Measurements from ENCODE around the gene NPAS3.

The NPAS3 gene

DNA sequence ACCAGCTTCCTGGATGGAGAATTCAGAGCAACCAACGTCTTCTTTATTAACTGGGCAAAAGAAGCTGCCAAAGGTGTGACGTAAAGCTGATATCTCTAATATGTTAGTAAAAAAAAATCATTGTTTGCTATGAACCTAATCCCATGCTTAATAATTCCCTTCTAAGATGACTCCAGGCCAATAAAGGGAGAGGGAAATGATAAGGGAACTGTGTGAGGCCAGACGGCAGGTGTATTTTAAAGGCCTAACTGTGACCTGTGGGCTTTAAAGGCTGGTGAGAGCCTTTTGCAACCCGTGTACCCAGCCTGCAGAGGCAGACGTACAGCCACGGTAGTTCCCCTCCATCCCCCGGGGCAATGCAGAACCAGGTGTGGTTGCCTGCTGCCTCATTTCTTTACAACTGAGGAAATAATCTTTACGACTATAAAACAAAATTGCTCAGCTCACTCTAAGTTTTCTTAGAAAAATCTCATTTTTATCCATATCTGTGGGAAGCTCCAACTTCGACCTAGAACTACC lies 641.6 kb downstream of the NPAS3 start:
- DNase-seq (ENCODE audit: low read depth in 2 of 2) = no peak

DNA sequence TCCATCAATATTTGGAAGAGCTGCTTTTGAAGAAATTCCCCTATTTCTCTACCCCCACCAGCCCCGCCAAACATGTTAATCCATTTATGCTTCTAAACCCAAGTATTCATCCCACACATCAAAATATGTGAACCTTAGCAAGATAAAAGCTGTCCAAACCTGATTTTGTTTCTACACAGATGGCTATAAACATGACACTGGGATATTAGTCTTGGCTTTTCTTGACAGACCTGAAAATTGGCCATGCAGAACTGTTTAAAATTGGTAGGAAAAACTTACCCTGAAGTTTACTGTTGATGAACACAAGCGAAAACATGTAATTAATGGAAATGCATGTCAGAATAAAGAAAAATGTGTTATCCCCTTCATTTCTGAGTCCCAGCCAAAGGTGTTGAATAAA lies 642.2 kb downstream of the NPAS3 start:
- DNase-seq (ENCODE audit: low read depth in 2 of 2) = no peak

DNA sequence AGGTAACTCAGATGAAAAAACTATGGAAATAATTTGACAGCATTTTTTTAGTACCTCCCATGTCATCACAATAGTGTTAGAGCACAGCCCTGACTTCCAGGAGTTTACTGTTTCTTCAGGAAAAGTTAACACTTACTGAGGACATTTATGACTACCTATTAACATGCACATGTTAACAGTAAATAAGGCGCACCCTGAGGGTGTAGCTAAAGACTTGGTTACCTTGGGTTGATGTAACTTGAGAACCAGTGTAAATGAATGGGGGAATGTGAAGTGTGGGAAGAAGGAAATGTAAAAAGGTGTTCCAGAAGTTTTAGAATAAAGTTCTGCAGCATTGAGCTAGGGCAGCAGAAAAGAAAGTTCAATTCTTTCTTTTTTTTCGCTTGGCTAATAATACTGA lies 646.0 kb downstream of the NPAS3 start:
- no peak for DNase-seq (ENCODE audit: low read depth in 2 of 2)

DNA sequence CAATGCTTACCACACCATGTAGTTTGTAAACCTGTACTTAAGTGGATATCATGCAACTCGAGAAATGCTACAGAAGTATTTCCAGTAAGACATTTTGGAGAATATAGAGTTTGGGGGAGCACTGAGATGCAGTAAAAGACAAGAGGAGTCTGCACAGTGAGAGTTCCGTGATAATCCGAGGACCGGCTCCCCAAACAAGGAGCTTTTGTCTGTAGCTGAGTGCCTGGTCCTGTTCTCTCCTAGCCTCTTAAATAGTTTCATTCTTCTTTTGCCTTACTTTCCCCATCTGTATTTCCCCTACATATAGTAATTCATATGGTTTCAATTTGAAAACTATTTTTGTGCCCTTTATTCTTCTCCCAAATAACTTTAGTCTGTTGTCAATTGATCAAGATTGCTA lies 648.1 kb downstream of the NPAS3 start:
- DNase-seq (ENCODE audit: low read depth in 2 of 2) = no peak

DNA sequence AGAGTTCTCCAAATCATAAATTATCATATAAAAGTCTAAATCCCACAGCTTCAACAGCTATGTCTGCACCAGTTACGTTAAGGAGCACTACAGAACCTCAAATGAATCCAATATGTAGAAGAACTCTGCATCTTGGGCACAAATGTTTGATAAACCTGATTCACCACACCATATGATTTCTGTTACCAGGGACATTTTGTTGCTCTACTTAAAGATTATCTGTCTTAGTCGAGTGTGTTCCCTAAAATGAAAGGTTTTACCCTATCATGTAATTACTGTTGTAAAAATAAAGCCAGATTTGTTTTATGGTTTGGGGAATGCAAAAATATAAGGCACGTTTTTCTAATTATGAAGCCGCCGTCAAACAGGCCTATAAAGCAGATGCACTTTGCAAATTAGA lies 649.1 kb downstream of the NPAS3 start:
- no peak for DNase-seq (ENCODE audit: low read depth in 2 of 2)

DNA sequence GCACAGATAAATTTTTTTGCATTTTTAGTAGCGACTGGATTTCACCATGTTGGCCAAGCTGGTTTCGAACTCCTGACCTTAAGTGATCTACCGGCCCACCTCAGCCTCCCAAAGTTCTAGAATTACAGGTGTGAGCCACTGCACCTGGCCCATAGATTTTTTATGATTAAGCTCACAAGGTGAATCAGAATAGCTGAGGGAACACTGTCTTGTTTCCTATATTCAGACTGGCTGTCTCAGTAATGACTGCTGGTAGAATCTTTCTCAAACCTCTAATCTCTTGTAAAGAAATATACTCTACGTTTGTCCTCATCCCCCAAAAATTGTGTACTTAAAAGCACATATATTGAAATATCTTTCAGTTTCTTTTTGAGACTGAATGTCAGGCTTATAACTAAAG lies 650.1 kb downstream of the NPAS3 start:
- no peak for DNase-seq (ENCODE audit: low read depth in 2 of 2)

DNA sequence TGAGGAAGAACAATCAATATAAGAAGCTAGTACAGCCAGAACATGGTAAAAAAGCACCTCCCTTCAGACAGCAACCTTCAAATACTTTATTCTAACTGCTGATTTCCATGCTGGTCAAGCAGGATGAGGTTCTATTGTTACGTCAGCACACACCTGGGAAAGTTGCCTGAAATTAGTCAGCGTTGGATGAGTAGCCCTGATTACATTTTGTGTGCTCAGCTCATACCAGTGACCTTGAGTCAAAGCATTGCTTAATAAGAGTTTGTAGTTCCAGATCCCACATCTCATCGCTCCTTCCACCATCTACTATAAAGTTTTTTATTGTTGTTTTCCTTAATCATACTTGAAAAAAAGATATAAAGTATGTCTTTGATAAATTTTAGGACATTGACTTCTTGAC lies 650.7 kb downstream of the NPAS3 start:
- no peak for DNase-seq (ENCODE audit: low read depth in 2 of 2)

DNA sequence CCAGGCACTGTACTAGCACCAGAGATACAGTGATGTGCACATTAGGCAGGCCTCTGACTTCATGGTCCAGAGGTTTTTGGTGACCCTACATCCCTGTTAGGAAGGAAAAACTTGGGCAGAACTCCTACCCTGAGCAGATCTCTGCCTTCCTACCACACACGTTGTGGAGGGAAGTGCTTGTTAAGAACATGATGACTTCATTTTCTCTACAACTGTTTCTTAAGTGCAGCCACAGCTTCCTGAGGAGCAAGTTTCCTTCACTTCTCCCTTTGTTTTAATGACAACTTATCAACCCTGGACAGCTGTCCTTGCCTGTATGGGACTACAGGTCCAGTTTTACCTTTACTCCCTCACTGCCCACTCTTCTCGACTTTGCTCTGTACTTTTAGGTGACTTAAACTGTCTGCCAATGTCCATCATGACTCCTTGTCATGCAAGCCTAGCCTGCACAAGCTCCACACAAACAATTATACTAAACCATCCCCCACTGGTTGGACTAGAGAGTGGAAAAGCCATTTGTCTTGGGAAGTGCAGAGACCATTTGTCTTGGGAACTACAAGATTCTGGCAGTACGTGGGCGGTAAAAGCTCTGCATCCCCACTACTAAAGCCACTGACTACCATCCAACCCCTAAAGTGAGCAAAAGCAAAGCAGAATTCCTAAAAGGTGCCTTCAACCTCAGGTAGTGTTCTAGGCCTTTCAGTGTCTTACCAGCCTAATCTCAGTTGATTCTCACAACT lies 652.4 kb downstream of the NPAS3 start:
- DNase-seq (ENCODE audit: low read depth in 2 of 2) = no peak

DNA sequence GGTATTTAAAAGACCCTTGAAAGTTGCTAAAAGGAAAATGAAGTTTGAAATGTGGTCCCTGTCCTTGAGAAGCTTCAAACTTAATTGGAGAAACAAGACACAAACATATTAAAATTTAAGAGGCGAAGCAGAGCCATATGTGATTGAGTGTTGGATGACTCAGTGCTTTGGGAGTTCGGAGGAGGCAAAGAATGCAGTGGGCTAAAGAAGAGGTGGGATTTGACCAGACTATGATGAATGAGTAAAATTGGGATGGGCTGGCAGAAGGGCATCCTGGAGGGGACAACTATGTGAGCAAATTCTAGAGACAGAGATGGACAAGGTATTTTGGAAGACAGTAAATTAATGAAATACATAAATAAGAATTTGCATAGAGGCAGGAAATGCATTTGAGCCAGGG lies 653.6 kb downstream of the NPAS3 start:
- DNase-seq (ENCODE audit: low read depth in 2 of 2) = no peak

DNA sequence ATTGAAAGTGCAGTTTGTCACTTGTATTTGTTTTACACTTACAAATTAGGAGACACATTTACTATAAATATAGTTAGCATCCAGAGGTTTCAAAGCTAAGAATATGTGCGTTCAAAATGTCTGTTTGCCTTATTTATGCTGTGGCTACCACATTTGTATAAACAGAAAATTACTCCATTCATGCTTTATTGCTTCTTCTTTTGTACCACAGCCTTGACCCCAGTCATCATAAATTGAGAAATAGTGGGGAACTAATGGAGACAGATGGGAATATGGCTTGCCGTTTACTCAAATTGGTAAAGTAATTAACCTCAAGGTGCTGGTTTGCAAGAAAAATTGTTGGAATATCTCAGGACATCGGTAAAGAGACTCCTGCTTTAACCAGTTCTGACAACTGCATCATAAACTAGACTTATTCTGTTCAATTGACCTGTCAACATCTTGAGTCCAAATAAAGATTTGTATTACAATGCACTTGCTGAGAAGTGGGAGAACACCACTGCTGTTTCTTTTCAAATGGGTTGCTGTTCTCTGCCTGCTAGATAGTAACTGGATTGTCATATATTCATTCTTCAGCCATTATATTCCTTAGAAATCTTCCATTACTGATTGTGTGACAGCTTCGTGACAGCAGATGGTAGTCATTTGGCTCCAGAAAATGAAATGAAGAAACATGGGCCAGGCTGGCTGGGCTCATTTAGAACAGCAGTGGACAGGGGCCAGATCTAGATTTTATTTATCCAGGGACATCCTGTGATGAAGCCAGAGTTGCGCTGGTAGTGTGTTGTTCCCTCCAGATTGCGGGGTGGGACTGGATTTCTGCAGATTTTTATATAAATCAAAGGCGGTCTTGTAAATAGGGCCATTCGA lies 657.8 kb downstream of the NPAS3 start:
- DNase-seq (ENCODE audit: low read depth in 2 of 2) = no peak

DNA sequence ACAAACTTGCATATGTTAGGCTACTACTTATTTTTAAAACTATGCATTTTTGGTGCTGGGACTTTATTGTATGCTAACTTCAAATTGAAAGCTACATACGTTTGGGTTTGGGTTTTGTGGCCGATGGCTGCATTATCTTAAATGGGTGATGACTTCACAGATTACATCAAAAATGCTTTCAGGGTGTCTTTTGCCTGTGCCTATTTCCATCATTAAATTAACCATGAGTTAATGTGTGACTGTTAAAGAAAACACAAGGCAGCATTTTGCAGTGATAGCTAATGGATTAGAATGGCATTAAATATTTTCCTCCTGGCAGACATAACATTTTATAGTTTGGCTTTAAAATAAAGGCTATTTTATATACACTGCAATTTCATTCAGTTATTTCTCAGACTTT lies 659.9 kb downstream of the NPAS3 start:
- DNase-seq (ENCODE audit: low read depth in 2 of 2) = no peak

DNA sequence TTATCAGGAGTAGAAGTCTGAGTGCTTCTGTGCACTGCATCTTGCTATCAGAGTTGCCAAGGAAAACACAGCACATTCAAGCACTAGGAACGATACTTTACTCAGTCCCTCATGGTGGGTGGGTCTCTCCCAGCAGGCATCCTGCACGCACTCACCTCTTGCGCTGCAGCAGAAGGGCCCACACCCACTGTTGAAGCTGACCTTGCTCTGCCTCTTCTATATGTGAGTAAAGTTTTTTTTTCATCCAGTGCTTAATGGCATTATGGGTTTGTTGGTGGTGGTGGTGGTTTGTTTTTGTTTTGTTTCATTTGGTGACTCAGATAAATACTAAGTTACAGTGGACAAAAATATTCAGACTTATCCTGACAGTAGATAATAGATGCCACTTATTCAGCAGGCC lies 663.7 kb downstream of the NPAS3 start:
- no peak for DNase-seq (ENCODE audit: low read depth in 2 of 2)

DNA sequence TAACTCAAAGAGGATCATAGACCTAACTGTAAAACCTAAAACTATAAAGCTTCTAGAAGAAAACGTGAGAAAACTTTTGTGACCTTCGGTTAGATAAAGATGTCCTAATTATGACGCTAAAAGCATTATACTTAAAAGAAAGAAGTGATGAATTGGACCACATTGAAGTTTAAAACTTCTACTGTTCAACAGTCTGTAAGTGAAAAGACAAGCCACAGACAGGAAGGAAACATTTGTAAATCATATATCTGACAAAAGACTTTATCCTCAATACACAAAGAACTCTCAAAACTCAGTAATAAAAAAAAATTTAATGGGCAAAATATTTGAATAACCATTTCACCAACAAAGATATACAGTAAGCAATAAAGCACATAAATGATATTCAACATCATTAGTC lies 667.9 kb downstream of the NPAS3 start:
- DNase-seq (ENCODE audit: low read depth in 2 of 2) = no peak

DNA sequence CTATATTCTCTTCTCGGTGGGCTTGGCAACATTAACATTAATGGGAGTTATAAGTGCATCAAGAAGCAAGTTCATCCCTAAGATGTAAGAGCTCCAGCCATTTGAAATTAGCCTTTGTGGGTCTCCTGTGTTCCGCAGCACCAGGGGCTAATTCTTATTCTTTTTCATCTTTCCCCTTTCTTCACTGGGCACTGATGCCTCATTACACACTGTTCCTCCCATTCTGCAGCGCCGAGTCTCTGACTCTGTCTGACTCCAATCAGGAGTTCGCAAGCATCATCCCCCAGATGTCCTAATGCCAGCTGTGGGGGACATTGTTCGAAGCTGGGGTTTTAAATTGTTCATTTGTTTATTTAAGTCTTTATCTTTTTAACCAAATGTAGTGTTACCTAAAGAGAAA lies 670.9 kb downstream of the NPAS3 start:
- no peak for DNase-seq (ENCODE audit: low read depth in 2 of 2)

DNA sequence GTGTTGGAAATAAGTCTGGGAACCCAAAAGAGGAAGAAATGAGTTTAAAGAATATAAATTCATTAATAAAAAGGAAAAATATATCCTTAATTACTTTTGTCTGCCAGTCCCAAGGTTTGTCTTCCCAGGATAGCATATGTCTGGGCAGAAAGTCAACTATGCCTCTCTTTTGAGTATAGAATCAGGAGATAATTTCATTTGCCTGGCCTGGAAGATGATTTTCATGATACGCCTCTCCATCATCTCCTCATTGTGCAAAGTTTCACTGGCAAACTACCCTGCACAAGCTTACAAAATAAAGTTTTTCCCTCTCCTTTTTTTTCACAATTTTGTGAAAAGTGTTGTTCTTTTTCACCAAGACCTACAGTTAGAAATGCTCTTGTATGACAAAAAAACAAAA lies 671.4 kb downstream of the NPAS3 start:
- no peak for DNase-seq (ENCODE audit: low read depth in 2 of 2)

DNA sequence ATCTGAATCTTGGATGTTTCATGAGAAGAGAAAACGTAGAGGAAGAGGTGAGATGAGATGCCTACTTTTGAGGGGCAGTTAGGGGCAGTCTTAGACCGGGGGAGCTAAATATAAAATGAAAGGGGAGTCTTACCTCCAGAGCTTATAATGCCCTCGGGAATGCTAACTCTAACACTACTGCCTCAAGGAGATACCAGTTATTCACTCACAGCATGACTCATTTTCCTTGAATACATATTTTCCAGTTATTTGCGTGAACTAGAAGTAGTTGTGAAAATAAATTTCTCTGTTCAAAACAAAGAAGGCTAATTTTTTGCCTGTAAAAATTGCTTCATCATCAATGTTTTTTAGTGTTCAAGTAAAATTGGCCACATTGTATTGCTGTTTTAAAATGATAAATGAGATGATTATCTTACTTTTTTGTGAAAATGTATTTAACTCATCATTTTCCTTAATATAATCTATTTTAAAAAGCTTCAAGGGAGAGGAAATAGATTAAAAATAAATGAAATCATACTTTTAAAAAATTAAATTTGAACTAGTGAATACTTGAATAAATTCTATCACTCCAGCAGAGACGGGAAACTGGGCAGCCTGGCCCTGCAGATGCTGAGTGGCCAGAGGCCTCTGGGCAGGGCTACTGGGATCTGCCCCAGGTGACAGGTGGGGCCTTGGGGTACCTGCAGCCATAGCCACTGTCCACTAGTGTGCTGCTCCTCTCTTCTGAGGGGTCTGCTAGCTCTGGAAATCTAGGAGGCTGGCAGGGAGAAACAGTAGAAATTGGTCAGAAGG lies 672.9 kb downstream of the NPAS3 start:
- DNase-seq (ENCODE audit: low read depth in 2 of 2) = no peak

DNA sequence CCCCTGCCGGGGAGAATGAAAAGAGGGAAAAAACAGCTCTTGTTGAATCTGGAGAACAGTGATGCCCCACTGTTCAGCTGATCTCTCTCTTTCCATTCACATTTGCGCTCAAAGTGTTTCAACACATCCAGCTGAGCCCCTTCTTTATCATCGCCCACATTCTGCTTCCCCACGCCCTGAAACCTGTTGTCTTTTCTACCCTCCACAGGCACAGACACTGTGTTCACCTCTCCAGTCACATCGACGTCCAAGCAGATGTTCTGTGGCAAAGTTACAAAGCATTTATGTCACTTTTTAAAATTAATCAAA lies 673.5 kb downstream of the NPAS3 start:
- DNase-seq (ENCODE audit: low read depth in 2 of 2) = no peak

DNA sequence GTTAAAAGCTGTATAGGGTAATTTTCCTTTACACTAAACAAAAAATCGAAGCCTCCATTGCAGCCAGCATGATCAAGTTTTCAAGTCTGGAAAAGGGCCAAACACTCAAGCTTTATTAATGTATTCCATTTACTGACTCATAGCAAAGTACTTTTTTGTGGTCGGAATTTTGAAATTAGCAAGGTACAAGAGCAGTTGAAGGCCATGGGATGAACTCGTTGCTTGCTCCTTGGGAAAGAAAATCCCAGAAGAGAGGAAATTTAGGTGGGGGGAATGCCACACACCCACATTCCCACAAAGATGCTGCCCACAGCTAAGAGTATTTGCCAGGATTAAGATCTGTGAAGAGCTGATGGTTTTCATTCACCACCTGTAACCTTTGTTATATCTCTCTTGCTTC lies 678.5 kb downstream of the NPAS3 start:
- no peak for DNase-seq (ENCODE audit: low read depth in 2 of 2)

DNA sequence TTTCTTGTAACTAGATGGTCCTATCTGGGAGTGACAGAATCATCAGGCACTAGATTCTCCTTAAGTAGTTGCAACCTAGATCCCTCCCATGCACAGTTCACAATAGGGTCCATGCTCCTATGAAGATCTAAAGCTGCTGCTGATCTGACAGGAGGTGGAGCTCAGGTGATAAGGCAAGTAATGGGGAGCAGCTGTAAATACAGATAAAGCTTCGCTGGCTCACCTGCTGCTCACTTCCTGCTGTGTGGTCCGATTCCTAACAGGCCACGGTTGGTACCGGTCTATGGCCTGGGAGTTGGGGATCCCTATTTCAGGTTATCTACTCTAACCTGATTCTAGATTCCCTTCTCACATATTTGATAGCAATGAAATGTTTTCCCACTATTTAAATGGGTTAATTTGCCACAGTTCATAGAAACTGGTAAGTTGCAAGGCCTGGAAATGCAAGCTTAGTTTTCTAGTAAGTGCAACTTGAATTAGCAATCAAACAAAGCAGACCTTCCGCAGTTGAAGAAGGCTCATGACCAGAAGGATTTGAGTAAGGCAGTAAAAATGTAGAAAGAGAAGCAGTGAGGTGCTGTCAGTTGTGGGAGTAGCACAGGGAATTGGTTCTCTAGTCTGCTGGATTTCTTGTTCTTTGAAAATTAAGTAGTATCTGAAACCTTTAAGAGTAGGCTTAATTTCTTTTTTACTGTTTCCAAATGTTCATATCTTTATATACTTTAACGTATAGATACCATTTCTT lies 679.9 kb downstream of the NPAS3 start:
- no peak for DNase-seq (ENCODE audit: low read depth in 2 of 2)

DNA sequence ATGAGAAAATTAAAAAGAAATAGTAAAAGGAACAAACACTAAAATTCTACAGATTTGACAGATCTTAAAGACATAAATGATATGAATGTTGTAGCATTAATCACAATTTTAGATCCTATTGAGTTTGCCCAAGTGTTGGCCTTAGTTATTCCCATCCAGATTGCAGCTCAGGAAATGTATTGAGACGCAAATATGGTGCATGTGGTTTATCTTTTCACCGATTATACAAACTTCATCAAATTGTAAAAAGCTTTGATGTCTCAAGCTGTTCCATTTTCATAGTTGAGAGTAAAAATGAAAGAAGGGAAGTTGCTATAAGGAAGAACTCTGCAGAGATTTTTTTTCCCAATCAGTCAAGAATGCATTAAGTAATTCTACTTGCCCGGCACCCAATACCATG lies 683.8 kb downstream of the NPAS3 start:
- DNase-seq (ENCODE audit: low read depth in 2 of 2) = no peak

DNA sequence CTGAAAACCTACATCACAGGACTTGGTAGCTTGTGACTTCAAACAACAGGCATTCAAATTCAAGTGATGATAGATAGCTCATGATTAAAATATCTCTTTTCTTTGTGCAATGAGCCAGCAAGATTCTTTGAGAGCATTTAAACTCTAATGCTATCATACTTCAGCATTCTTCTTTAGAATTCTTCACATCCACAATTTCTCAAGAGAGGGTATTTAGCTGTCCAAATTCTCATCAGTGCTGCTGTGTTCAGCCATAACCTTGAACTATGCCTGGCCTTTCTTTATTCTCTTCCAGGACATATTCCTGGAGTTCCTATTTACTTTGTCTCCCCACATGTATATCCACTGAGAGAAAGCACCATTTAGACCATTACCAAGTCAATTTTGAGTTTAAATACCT lies 691.1 kb downstream of the NPAS3 start:
- DNase-seq (ENCODE audit: low read depth in 2 of 2) = no peak

DNA sequence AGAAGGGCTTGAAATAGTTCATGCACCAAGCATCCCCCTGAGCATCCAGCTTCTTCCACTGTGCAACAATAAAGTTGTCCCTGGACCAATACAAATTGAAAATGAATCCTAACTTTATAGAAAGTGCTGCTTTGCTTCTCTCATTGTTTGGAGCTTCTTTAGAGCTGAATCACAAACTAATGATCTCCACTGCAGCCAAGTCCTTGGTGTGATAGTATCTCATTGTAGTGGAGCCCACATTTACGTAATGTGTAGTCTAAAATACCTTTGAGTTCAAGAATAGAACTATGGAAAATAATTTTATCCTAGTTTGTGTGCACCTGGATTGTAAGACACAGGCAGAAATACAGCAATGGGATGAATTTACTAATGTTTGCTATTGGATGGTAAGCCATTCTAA lies 692.3 kb downstream of the NPAS3 start:
- no peak for DNase-seq (ENCODE audit: low read depth in 2 of 2)
